GM23248 (cell line): ENCODE results near the gene SS18L1.

ENCODE experiments used
- EZH2 ChIP-seq: fragments of 200-600 bp; sonication (generic); IDR thresholded peaks from 2 replicates; pipeline ENCODE4 v1.6.1; 2018; ENCODE audit warnings: antibody characterized with exemption, mild to moderate bottlenecking; ENCODE audit not compliant: insufficient read depth, poor library complexity, severe bottlenecking
- EZH2phosphoT487 ChIP-seq: fragments of 200-600 bp; sonication (generic); IDR thresholded peaks from 2 replicates; pipeline ENCODE4 v1.6.1; 2018; ENCODE audit warnings: antibody characterized with exemption, moderate library complexity, mild to moderate bottlenecking, low read depth; ENCODE audit not compliant: insufficient read depth

GRCh38 chr20:62177307-62177706 lies 33.7 kb downstream of the SS18L1 start:
- TF ChIP-seq EZH2phosphoT487 (no peak), EZH2 (no peak)
